HepG2 (cell line): ENCODE data around the gene IFT80.

Experiments
- ATF7 ChIP-seq, 2 experiments: fragments of 450-650 bp in 1 of 2; sonication (generic) in 1 of 2; formaldehyde crosslinking in 1 of 2; IDR thresholded peaks; 2 replicates each; pipeline versions ENCODE4 v1.4.0 to v1.6.1; 2016 to 2020; ENCODE audit warnings: antibody characterized with exemption in 1 of 2, mild to moderate bottlenecking in 1 of 2, missing genetic modification reagents in 1 of 2
- ZNF121 ChIP-seq: sonication (generic); formaldehyde crosslinking; IDR thresholded peaks from 2 replicates; pipeline ENCODE4 v1.5.0; 2020; ENCODE audit warnings: mild to moderate bottlenecking, missing genetic modification reagents
- ZNF563 ChIP-seq: sonication (generic); formaldehyde crosslinking; IDR thresholded peaks from 2 replicates; pipeline ENCODE4 v1.8.0; 2022; ENCODE audit warnings: mild to moderate bottlenecking, moderate library complexity, missing genetic modification reagents
- TF ChIP-seq, protein P1 (sequence below): sonication (generic); formaldehyde crosslinking; IDR thresholded peaks from 2 replicates; pipeline ENCODE4 v1.4.0; 2020; ENCODE audit warnings: missing genetic modification reagents

DNA sequence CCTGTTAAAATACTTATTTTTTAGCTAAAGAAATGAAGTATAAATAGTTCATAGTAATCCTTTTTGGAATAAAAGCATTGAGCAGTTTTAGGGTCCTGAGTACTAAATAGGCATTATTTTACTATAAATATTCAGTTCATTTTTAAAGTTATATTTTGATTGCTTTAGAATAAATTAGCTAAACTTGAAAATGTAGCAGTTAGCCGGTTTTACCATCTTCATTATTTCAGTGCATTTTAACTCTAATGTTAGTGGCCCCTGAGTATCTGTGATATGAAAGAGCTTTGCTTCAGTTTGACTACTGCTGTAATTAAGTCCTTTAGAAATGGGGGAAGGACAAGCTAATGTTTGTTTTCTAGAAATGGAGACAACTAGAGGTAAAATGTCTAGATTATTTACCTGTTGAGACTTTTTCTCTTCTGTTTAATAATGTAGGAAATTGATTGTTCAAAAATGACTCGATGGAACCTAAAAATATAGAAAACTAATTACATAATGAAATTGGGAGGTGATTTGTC, 4.1 kb upstream of the IFT80 start:
- TF ChIP-seq ATF7 (IDR thresholded peaks at IDR 0.05) (no peak), ATF7 (CRISPR knock-in tag; IDR thresholded peaks at IDR 0.05) (no peak), ZNF121 (CRISPR knock-in tag) (no peak), ZNF563 (no peak)
- TF ChIP-seq, protein P1, sequence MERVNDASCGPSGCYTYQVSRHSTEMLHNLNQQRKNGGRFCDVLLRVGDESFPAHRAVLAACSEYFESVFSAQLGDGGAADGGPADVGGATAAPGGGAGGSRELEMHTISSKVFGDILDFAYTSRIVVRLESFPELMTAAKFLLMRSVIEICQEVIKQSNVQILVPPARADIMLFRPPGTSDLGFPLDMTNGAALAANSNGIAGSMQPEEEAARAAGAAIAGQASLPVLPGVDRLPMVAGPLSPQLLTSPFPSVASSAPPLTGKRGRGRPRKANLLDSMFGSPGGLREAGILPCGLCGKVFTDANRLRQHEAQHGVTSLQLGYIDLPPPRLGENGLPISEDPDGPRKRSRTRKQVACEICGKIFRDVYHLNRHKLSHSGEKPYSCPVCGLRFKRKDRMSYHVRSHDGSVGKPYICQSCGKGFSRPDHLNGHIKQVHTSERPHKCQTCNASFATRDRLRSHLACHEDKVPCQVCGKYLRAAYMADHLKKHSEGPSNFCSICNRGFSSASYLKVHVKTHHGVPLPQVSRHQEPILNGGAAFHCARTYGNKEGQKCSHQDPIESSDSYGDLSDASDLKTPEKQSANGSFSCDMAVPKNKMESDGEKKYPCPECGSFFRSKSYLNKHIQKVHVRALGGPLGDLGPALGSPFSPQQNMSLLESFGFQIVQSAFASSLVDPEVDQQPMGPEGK: no peak
